ENCODE measurements around the gene CRYL1. TPM values are rescaled to one million over a fixed set of nuclear protein-coding genes. Genes with fewer than 3 reads are reported as not detected.

Gene CRYL1
- polyA plus RNA-seq, 2 of the 4 experiments (the other 2 are of a cell fraction): 4.1 to 17.4 TPM

DNA sequence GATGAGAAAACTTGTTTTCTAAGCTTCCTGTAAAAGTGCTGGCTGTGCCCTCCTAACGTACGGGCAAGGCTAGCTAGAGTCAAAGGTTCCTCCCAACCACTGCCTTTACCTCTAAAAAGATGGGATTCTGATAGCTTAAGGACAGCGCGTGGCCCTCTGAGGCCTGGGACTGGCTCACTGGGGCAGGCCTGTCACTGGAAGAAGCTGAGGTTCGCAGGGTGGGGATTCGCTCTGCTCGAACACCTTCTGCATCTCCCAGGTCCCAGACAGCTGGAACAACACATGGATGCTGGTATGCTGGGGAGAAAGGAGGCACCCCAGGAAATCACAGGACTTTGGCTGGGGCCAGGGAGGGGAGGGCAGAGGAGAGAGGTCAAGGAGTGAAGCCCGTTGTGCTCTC, 53.1 kb downstream of the CRYL1 start:
- peaks cover 10% of the 10 kb centered on the region; the same call in 2 of the 3 replicates for H3K4me1 ChIP-seq
- no peak for ATAC-seq
- H3K27ac ChIP-seq: peak overlapping the region; percentile 33 to 56; a peak in 3 of 6 replicates
- no peak overlapping the region for H3K4me2 ChIP-seq
- DNase-seq (ENCODE audit: low read depth in 1 of 2, low spot score in 1 of 2): no peak
- H3K4me3 ChIP-seq: no peak overlapping the region
- TF ChIP-seq JUN (IDR thresholded peaks at IDR 0.05): no peak
- TF ChIP-seq, protein P1, sequence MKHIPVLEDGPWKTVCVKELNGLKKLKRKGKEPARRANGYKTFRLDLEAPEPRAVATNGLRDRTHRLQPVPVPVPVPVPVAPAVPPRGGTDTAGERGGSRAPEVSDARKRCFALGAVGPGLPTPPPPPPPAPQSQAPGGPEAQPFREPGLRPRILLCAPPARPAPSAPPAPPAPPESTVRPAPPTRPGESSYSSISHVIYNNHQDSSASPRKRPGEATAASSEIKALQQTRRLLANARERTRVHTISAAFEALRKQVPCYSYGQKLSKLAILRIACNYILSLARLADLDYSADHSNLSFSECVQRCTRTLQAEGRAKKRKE (CRISPR knock-in tag; IDR thresholded peaks at IDR 0.05; ENCODE audit: low read depth): no peak
- TF ChIP-seq NPAS2 (CRISPR knock-in tag; IDR thresholded peaks at IDR 0.05; ENCODE audit: borderline replicate concordance): no peak
- no peak for TF ChIP-seq HMGXB4 (CRISPR knock-in tag; IDR thresholded peaks at IDR 0.05; ENCODE audit: borderline replicate concordance)
- TF ChIP-seq POLR2A (IDR thresholded peaks at IDR 0.05; ENCODE audit: low read length): no peak
- no peak for TF ChIP-seq CHD2 (IDR thresholded peaks at IDR 0.05; ENCODE audit: low read length, partially characterized antibody)
- no peak for TF ChIP-seq FOXS1 (CRISPR knock-in tag; IDR thresholded peaks at IDR 0.05)
- TF ChIP-seq HOXB13 (CRISPR knock-in tag; IDR thresholded peaks at IDR 0.05; ENCODE audit: low read depth): no peak
- no peak for TF ChIP-seq SMC3 (IDR thresholded peaks at IDR 0.05)
- no peak for TF ChIP-seq GATA3 (IDR thresholded peaks at IDR 0.05; ENCODE audit: borderline replicate concordance)
- TF ChIP-seq EP300 (IDR thresholded peaks at IDR 0.05): no peak
- TF ChIP-seq CBX8 (IDR thresholded peaks at IDR 0.05): no peak
- no peak for TF ChIP-seq NFE2L2 (conservative IDR thresholded peaks at IDR 0.05; ENCODE audit: low read length)
- no peak for TF ChIP-seq ZC3H11A (IDR thresholded peaks at IDR 0.05)
- no peak for TF ChIP-seq RNF2 (IDR thresholded peaks at IDR 0.05; ENCODE audit: borderline replicate concordance, low read depth)
- no peak for TF ChIP-seq MAFK (IDR thresholded peaks at IDR 0.05; ENCODE audit: partially characterized antibody)
- TF ChIP-seq KDM5A (IDR thresholded peaks at IDR 0.05): no peak
- TF ChIP-seq USF2 (IDR thresholded peaks at IDR 0.05): no peak
- TF ChIP-seq KDM1A (IDR thresholded peaks at IDR 0.05; ENCODE audit: low read depth): no peak
- TF ChIP-seq RAD21 (conservative IDR thresholded peaks at IDR 0.05 in 1 of 2, IDR thresholded peaks at IDR 0.05 in 1 of 2): no peak
- H3K9me3 ChIP-seq: no peaks in the 10 kb centered on the region
- no peak for FAIRE-seq
- POLR2A ChIA-PET: no interaction called here
- CTCF ChIA-PET: interaction anchor here (0.6 kb wide), 2 partner anchors 138 to 222 kb away, joined by 3 to 7 read pairs; no protein-coding TSS in a partner anchor
- 93% methylated on average over 3 of the region's 8 CpGs for WGBS (ENCODE audit: missing lambda C conversion rate)

DNA sequence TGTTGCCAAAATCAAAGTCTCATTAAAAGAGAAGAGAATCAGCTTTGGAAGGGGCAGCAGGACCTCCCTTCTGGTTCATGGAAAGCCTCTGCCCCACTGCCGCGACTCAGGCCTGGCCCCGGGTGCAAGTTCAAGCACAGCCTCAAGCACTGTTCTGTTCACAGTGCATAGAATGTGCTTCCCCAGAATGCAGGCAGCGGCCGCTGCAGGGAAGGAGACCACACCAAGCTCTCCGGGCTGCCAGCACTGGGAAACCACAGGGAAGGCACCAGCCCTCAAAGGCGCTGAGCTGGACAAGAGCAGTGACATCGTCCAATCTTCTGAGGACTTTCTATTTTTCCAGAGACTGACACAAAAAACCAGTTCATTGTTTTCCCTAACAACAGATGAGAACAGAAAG, 55.5 kb downstream of the CRYL1 start:
- Histone ChIP-seq H3K4me3 (no peak overlapping the region), H3K27ac (no peak overlapping the region), H3K9me3 (no peaks in the 10 kb centered on the region), H3K4me1 (peaks cover 12% of the 10 kb centered on the region; the same call in 2 of the 3 replicates), H3K4me2 (no peak overlapping the region)
- ChIA-PET CTCF (interaction anchor here (1.2 kb wide), 1 partner anchor 23 kb away, joined by 3 read pairs; no protein-coding TSS in a partner anchor), POLR2A (no interaction called here)
- WGBS (ENCODE audit: missing lambda C conversion rate): 88% methylated on average over 7 of the region's 8 CpGs
- no peak for ATAC-seq
- no peak for FAIRE-seq
- no peak for DNase-seq (ENCODE audit: low read depth in 1 of 2, low spot score in 1 of 2)
- TF ChIP-seq EHMT2 (IDR thresholded peaks at IDR 0.05; ENCODE audit: low read depth): no peak
- TF ChIP-seq, protein P1 (CRISPR knock-in tag; IDR thresholded peaks at IDR 0.05; ENCODE audit: low read depth): no peak
- no peak for TF ChIP-seq RCOR1 (IDR thresholded peaks at IDR 0.05; ENCODE audit: low read depth, low read length)
- no peak for TF ChIP-seq ZC3H11A (IDR thresholded peaks at IDR 0.05)
- TF ChIP-seq TFCP2L1 (CRISPR knock-in tag; IDR thresholded peaks at IDR 0.05): no peak
- TF ChIP-seq MYC (IDR thresholded peaks at IDR 0.05; ENCODE audit: borderline replicate concordance, low read length): no peak
- no peak for TF ChIP-seq CEBPB (IDR thresholded peaks at IDR 0.05)
- no peak for TF ChIP-seq SREBF2 (IDR thresholded peaks at IDR 0.05)
- no peak for TF ChIP-seq ZFP36 (IDR thresholded peaks at IDR 0.05; ENCODE audit: borderline replicate concordance, partially characterized antibody)
- TF ChIP-seq RFX5 (IDR thresholded peaks at IDR 0.05): no peak
- no peak for TF ChIP-seq GATA3 (IDR thresholded peaks at IDR 0.05; ENCODE audit: borderline replicate concordance)
- TF ChIP-seq, protein P2, sequence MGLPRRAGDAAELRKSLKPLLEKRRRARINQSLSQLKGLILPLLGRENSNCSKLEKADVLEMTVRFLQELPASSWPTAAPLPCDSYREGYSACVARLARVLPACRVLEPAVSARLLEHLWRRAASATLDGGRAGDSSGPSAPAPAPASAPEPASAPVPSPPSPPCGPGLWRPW (IDR thresholded peaks at IDR 0.05): no peak
- no peak for TF ChIP-seq FOSL2 (IDR thresholded peaks at IDR 0.05)
- no peak for TF ChIP-seq FOSL2 (CRISPR knock-in tag; IDR thresholded peaks at IDR 0.05)
- TF ChIP-seq EP300 (IDR thresholded peaks at IDR 0.05): no peak
- no peak for TF ChIP-seq HEYL (CRISPR knock-in tag; IDR thresholded peaks at IDR 0.05)
- no peak for TF ChIP-seq ESRRA (IDR thresholded peaks at IDR 0.05; ENCODE audit: borderline replicate concordance, low read length)
- TF ChIP-seq SMC3 (IDR thresholded peaks at IDR 0.05): no peak
- TF ChIP-seq CTCF (IDR thresholded peaks at IDR 0.05): no peak
